Transverse colon (tissue), 4 donors: Measurements from ENCODE around the gene MSI2. TPM values are rescaled to one million over a fixed set of nuclear protein-coding genes. Genes with fewer than 3 reads are reported as not detected.

Source experiments
- DNase-seq: peaks from one replicate; pipeline ENCODE4 v3.0.0-alpha.2; 2019
- H3K27ac ChIP-seq, 4 donors: fragments of 200-600 bp; sonication (generic); 2 replicates each; pipeline ENCODE4 v1.5.1; 2016 to 2018; ENCODE audit warnings: inconsistent platforms in 4 of 4
- H3K27me3 ChIP-seq: fragments of 200-600 bp; sonication (generic); 2 replicates; pipeline ENCODE4 v1.5.1; 2017; ENCODE audit warnings: inconsistent platforms
- H3K36me3 ChIP-seq, 4 donors: fragments of 200-600 bp; sonication (generic); 2 replicates each; pipeline ENCODE4 v1.5.1; 2017 to 2019; ENCODE audit warnings: inconsistent platforms in 4 of 4
- H3K4me1 ChIP-seq, 4 donors: fragments of 200-600 bp; sonication (generic); 2 replicates each; pipeline ENCODE4 v1.5.1; 2017 to 2020; ENCODE audit warnings: inconsistent platforms in 4 of 4
- H3K4me3 ChIP-seq, 4 donors: fragments of 200-600 bp; sonication (generic); 1 replicate in 1 of 4; 2 replicates in 3 of 4; pipeline versions ENCODE4 v1.5.1 to v1.6.1; 2017 to 2019; ENCODE audit warnings: inconsistent platforms in 4 of 4
- H3K9me3 ChIP-seq, 2 donors: fragments of 200-600 bp; sonication (generic); 2 replicates each; pipeline ENCODE4 v1.5.1; 2017 to 2019; ENCODE audit warnings: inconsistent platforms in 2 of 2
- CTCF ChIP-seq, 5 experiments: fragments of 200-600 bp in 3 of 5; fragments of 450-650 bp in 2 of 5; sonication (generic) in 3 of 5; IDR thresholded peaks; 1 replicate in 2 of 5; 2 replicates in 3 of 5; pipeline ENCODE4 v1.5.1; 2016 to 2017; ENCODE audit warnings: antibody characterized with exemption in 5 of 5, inconsistent platforms in 3 of 5, mild to moderate bottlenecking in 2 of 5, moderate library complexity in 1 of 5
- EP300 ChIP-seq: sonication (generic); formaldehyde crosslinking; IDR thresholded peaks from one replicate; pipeline ENCODE4 v1.6.1; 2017; ENCODE audit warnings: antibody characterized with exemption, low read depth
- POLR2A ChIP-seq: fragments of 450-650 bp; IDR thresholded peaks from one replicate; pipeline ENCODE4 v1.6.1; 2016; ENCODE audit warnings: antibody characterized with exemption, mild to moderate bottlenecking, moderate library complexity
- POLR2AphosphoS5 ChIP-seq, 3 donors: sonication (generic); formaldehyde crosslinking; IDR thresholded peaks; one replicate each; pipeline ENCODE4 v1.6.1; 2016; ENCODE audit warnings: antibody characterized with exemption in 3 of 3
- WGBS, 2 donors: methylation state at CpG; one replicate each; pipeline ENCODE4 v1.1.5; 2018; ENCODE audit warnings: low coverage in 1 of 2; 5-methylcytosine and 5-hydroxymethylcytosine counted together
- in situ Hi-C, 4 donors: fragments of 200-750 bp; cut with MboI; loops; one replicate each; pipeline versions ENCODE4 v1.15.0 to v1.15.1; 2017; ENCODE audit warnings: low sequenced_read_pairs in 3 of 4, low pct_ligation_motif_present in 1 of 4, low pct_unique_long_range_greater_than_20kb in 1 of 4
- intact Hi-C: fragments of 100-400 bp; cut with DNase I; formaldehyde crosslinking; loops from one replicate; pipeline ENCODE4 v1.15.1; 2023; ENCODE audit warnings: low total_unique reads
- total RNA-seq, 4 donors: library from RNA; depleted of rRNA; stranded (reverse); fragments of >200 nt; gene quantifications; one replicate each; pipeline ENCODE4 v1.1.0, GENCODE V29; 2016

MSI2 gene
- total RNA-seq, 4 donors from 2014 or later: 20.6 to 36.0 (median 29.3) TPM

- intact Hi-C loops (no loop called here), in situ Hi-C loops (loop anchor here in 1 of 4 donors (25.0 kb wide), 1 partner anchor 139 kb away; no protein-coding TSS in a partner anchor)
- H3K27me3 ChIP-seq: no peaks in the 10 kb centered on the region
- no peaks in the 10 kb centered on the region for H3K9me3 ChIP-seq
- H3K4me3 ChIP-seq: no peak overlapping the region
- no peak for DNase-seq
- WGBS, 2 donors: 88 to 96% methylated on average over 2 to 6 of the region's 6 CpGs
- no peaks in the 10 kb centered on the region for H3K4me1 ChIP-seq
- peaks cover 0 to 4% (median 0%) of the 10 kb centered on the region in 4 donors for H3K36me3 ChIP-seq
- no peak overlapping the region for H3K27ac ChIP-seq
- no peak for TF ChIP-seq POLR2AphosphoS5 (IDR thresholded peaks at IDR 0.05)
- no peak for TF ChIP-seq POLR2A
- no peak for TF ChIP-seq EP300
- no peak for TF ChIP-seq CTCF (IDR thresholded peaks at IDR 0.05)
These were observed 17.2 kb downstream of the MSI2 start for GRCh38 chr17:57273490-57273889.

- in situ Hi-C loops (loop anchor here in 1 of 4 donors (25.0 kb wide), 1 partner anchor 138 kb away; no protein-coding TSS in a partner anchor), intact Hi-C loops (no loop called here)
- WGBS, 2 donors: 75 to 76% methylated on average over 3 of the region's 3 CpGs
These were observed 17.8 kb downstream of the MSI2 start for GRCh38 chr17:57274162-57274561.

GRCh38 chr17:57275071-57275764 is 18.9 kb downstream of the MSI2 start:
- Histone ChIP-seq H3K27ac (no peak overlapping the region), H3K4me3 (no peak overlapping the region), H3K36me3 (peaks cover 0 to 4% (median 0%) of the 10 kb centered on the region in 4 donors), H3K4me1 (no peaks in the 10 kb centered on the region), H3K9me3 (no peaks in the 10 kb centered on the region), H3K27me3 (no peaks in the 10 kb centered on the region)
- in situ Hi-C loops (no loop called here), intact Hi-C loops (no loop called here)
- no peak for TF ChIP-seq POLR2A
- TF ChIP-seq EP300: no peak
- no peak for TF ChIP-seq POLR2AphosphoS5 (IDR thresholded peaks at IDR 0.05)
- TF ChIP-seq CTCF (IDR thresholded peaks at IDR 0.05): no peak
- DNase-seq: no peak
- 74 to 88% methylated on average over 5 to 6 of the region's 6 CpGs for WGBS, 2 donors

More at GRCh38 chr17:57274162-57274561, 17.8 kb downstream of the MSI2 start:
- no peaks in the 10 kb centered on the region for H3K9me3 ChIP-seq
- no peaks in the 10 kb centered on the region for H3K4me1 ChIP-seq
- no peak overlapping the region for H3K27ac ChIP-seq
- H3K27me3 ChIP-seq: no peaks in the 10 kb centered on the region
- no peak for TF ChIP-seq EP300
- no peak for TF ChIP-seq CTCF (IDR thresholded peaks at IDR 0.05)
- no peak for TF ChIP-seq POLR2AphosphoS5 (IDR thresholded peaks at IDR 0.05)
- TF ChIP-seq POLR2A: no peak
- DNase-seq: no peak
- no peak overlapping the region for H3K4me3 ChIP-seq
- H3K36me3 ChIP-seq: peaks cover 0 to 4% (median 0%) of the 10 kb centered on the region in 4 donors

- no peaks in the 10 kb centered on the region for H3K9me3 ChIP-seq
- 85 to 100% methylated on average over 2 to 9 of the region's 9 CpGs for WGBS, 2 donors
- DNase-seq: no peak
- no peaks in the 10 kb centered on the region for H3K27me3 ChIP-seq
- H3K27ac ChIP-seq: no peak overlapping the region
- in situ Hi-C loops: no loop called here
- intact Hi-C loops: no loop called here
- no peak overlapping the region for H3K4me3 ChIP-seq
- peaks cover 0 to 4% (median 0%) of the 10 kb centered on the region in 4 donors for H3K36me3 ChIP-seq
- TF ChIP-seq EP300 (no peak), CTCF (IDR thresholded peaks at IDR 0.05) (no peak), POLR2A (no peak), POLR2AphosphoS5 (IDR thresholded peaks at IDR 0.05) (no peak)
- H3K4me1 ChIP-seq: no peaks in the 10 kb centered on the region
These were observed 20.3 kb downstream of the MSI2 start for GRCh38 chr17:57276621-57277020.
